Esophagus (tissue), 2 donors: ENCODE measurements around the gene SMOC2. TPM values are rescaled to one million over a fixed set of nuclear protein-coding genes. Genes with fewer than 3 reads are reported as not detected.

ENCODE experiments used
- H3K27ac ChIP-seq, 2 donors: one replicate each; pipeline ENCODE4 v1.5.1; 2013; ENCODE audit warnings: low read depth in 2 of 2, mild to moderate bottlenecking in 2 of 2, inconsistent platforms in 1 of 2, low read length in 1 of 2, moderate library complexity in 1 of 2
- H3K27me3 ChIP-seq, 2 donors: one replicate each; pipeline ENCODE4 v1.6.1; 2013; ENCODE audit warnings: low read length in 2 of 2, control low read depth in 1 of 2, mild to moderate bottlenecking in 1 of 2; ENCODE audit not compliant: insufficient read depth in 2 of 2, control insufficient read depth in 1 of 2
- H3K36me3 ChIP-seq, 2 donors: one replicate each; pipeline ENCODE4 v1.6.1; 2013; ENCODE audit warnings: low read length in 1 of 2; ENCODE audit not compliant: control insufficient read depth in 2 of 2, insufficient read depth in 2 of 2
- H3K4me1 ChIP-seq, 2 donors: one replicate each; pipeline ENCODE4 v1.6.1; 2013; ENCODE audit warnings: low read length in 1 of 2; ENCODE audit not compliant: control insufficient read depth in 2 of 2, insufficient read depth in 2 of 2
- H3K4me3 ChIP-seq, 2 donors: one replicate each; pipeline ENCODE4 v1.5.1; 2013; ENCODE audit warnings: low read length in 2 of 2, mild to moderate bottlenecking in 2 of 2, low read depth in 1 of 2, moderate library complexity in 1 of 2
- H3K9me3 ChIP-seq, 2 donors: one replicate each; pipeline ENCODE4 v1.6.1; 2013; ENCODE audit warnings: mild to moderate bottlenecking in 2 of 2, low read depth in 1 of 2, low read length in 1 of 2, moderate library complexity in 1 of 2; ENCODE audit not compliant: control insufficient read depth in 2 of 2, insufficient read depth in 1 of 2
- WGBS, 2 donors: extraction: QIAGEN DNeasy Blood & Tissue Kit; methylation state at CpG; one replicate each; pipeline ENCODE4 v1.1.7; 2013; 5-methylcytosine and 5-hydroxymethylcytosine counted together
- polyA plus RNA-seq, 2 donors: library from polyadenylated mRNA; stranded (reverse); fragments of 200-250 nt; gene quantifications; one replicate each; pipeline ENCODE4 v1.2.3, GENCODE V29; 2013
- donor health status: healthy with polysubstance abuse.
- donor health status: Bipolar disorder and iron deficiency.

The SMOC2 gene
- polyA plus RNA-seq, 2 donors: 4.6 to 14.4 TPM

DNA sequence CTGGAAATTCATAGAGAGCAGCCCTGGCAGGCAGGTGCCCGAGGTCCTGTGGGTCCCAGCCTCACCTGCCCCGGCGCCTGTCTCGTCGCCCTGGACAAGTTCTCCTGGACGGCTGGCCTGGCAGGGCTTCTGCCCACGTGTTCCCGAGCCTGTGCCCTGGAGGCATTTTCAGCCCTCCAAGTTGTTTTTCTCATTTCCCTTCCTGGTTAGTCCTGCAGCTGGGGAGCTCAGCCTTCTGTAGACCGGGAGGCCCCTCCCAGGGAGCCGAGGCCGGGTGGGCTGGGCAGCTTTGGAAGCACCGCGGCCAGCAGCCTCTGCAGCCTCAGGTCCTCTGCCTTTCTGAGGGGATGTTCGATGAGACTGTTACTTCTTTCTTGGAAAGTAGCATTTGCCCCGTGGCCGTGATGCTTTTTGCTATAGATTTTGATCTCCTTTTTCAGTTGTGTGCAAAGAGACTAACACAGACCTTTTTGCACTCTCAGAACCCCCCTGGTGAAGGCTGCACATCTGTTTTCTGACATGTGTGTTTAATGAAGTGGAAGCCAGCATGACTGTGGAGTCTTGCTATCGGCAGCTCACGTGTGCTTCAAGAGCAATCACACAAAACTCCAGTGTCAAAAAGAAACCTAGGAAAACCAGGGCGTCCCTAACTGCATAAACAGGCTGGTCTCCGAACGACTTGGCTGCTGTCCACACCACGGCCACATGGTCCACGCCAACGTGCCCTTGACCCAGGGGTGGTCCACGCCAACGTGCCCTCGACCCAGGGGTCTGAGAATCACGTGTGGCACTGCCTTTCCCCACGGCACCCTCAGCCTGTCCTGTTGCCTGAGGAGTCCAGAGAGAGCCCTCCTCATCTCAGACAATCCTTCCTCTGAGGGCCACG lies 207.5 kb downstream of the SMOC2 start:
- whole genome bisulfite sequencing, 2 donors: 40 to 48% methylated on average over 30 of the region's 30 CpGs
- no peak overlapping the region for H3K27ac ChIP-seq

GRCh38 chr6:168649209-168649608 lies 208.2 kb downstream of the SMOC2 start:
- Histone ChIP-seq H3K36me3 (no peaks in the 10 kb centered on the region), H3K27ac (no peak overlapping the region), H3K4me1 (peaks cover 4 to 10% of the 10 kb centered on the region in 2 donors), H3K9me3 (no peaks in the 10 kb centered on the region), H3K4me3 (no peak overlapping the region), H3K27me3 (no peaks in the 10 kb centered on the region)
- 60 to 67% methylated on average over 10 of the region's 10 CpGs for WGBS, 2 donors

More for the DNA sequence above, 207.5 kb downstream of the SMOC2 start:
- Histone ChIP-seq H3K9me3 (no peaks in the 10 kb centered on the region), H3K27me3 (no peaks in the 10 kb centered on the region), H3K36me3 (no peaks in the 10 kb centered on the region), H3K4me1 (peaks cover 4 to 10% of the 10 kb centered on the region in 2 donors), H3K4me3 (no peak overlapping the region)

GRCh38 chr6:168650671-168651111 lies 209.7 kb downstream of the SMOC2 start:
- Histone ChIP-seq H3K4me1 (peaks cover 4 to 8% of the 10 kb centered on the region in 2 donors), H3K27me3 (no peaks in the 10 kb centered on the region), H3K4me3 (no peak overlapping the region), H3K27ac (no peak overlapping the region), H3K36me3 (no peaks in the 10 kb centered on the region), H3K9me3 (peaks cover 0 to 2% of the 10 kb centered on the region in 2 donors)
- 46 to 59% methylated on average over 15 of the region's 15 CpGs for WGBS, 2 donors

DNA sequence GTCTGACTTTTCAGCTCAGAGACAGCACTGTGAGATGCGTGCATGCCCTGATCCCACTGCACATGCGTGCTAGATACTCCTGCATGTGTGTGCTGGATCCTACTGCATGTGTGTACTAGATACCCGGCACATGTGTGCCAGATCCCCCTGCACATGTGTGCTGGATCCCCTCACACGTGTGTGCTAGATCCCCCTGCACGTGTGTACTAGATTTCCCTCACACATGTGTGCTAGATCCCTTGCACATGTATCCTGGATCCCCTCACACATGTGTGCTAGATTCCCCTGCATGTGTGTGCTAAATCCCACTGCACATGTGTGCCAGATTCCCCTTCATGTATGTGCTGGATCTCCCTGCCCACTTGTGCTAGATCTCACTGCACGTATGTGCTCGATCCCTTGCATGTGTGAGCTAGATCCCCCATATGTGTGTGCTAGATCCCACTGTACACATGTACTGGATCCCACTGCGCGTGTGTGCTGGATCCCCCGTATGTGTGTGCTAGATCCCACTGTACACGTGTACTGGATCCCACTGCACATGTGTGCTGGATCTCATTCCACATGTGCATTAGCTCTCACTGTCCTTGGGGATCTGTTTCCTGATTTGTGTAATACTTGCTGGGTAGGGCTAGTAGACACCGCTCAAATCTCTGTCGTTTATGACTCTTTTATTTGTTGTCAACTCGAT lies 214.6 kb downstream of the SMOC2 start:
- Histone ChIP-seq H3K36me3 (no peaks in the 10 kb centered on the region), H3K4me1 (peaks cover 2% of the 10 kb centered on the region in 2 donors), H3K4me3 (no peak overlapping the region), H3K27ac (no peak overlapping the region), H3K27me3 (no peaks in the 10 kb centered on the region), H3K9me3 (peaks cover 4 to 13% of the 10 kb centered on the region in 2 donors)
- WGBS, 2 donors: 86 to 88% methylated on average over 14 of the region's 14 CpGs

DNA sequence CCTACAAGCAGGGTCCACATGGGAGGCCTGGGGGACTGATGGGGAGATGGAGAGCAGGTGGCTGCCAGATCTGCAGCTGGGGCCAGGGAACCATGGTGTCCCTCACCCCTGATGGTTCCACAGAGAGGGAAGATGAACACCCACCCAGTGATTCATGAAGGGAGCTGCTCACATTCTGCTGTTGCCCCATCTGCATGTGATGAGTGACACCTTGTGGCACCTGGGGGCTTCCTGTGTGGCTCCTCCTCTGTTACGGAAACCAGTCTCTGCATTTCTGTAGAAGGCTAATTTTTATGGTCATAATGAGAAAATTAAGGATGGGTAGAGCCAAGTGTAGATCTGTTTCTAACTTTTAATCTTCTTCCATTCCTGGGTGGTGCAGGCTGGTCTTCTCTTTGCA lies 217.1 kb downstream of the SMOC2 start:
- Histone ChIP-seq H3K27ac (no peak overlapping the region), H3K36me3 (no peaks in the 10 kb centered on the region), H3K9me3 (peaks cover 4 to 13% of the 10 kb centered on the region in 2 donors), H3K27me3 (no peaks in the 10 kb centered on the region), H3K4me1 (peaks cover 0 to 3% of the 10 kb centered on the region in 2 donors), H3K4me3 (no peak overlapping the region)
- WGBS, 2 donors: 95 to 97% methylated on average over 1 of the region's 1 CpG

DNA sequence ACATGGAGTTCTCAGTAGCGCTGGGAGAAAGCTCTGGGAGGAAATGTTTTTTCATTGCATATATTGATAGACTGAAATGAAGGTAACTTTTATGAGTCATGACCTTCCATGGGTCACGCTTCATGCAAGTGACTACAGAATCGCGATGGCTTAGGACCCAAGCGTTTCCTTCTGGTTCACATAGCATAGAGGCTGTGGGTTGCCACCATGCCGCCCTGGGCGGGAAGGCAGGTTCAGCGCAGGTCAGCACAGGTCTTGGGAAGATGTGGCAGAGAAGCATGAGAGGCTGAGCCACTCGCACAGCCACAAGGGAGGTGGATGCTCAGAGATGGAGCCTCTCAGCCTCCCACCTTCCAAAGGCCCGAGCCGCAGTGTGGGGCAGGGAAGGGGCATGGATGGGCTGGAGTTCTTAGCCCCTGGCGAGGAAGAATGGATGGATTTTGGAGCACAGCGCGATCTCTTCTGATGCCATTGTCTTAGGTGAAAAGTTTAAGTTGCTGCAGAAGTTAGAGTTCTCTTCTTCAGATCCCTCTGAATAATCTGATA lies 219.5 kb downstream of the SMOC2 start:
- no peak overlapping the region for H3K27ac ChIP-seq
- peaks cover 4 to 13% of the 10 kb centered on the region in 2 donors for H3K9me3 ChIP-seq
- WGBS, 2 donors: 81 to 92% methylated on average over 14 of the region's 14 CpGs
- peaks cover 0 to 3% of the 10 kb centered on the region in 2 donors for H3K4me1 ChIP-seq
- no peaks in the 10 kb centered on the region for H3K27me3 ChIP-seq
- H3K4me3 ChIP-seq: no peak overlapping the region
- no peaks in the 10 kb centered on the region for H3K36me3 ChIP-seq

GRCh38 chr6:168662301-168662936 lies 221.4 kb downstream of the SMOC2 start:
- H3K27ac ChIP-seq: no peak overlapping the region
- no peaks in the 10 kb centered on the region for H3K36me3 ChIP-seq
- 89 to 90% methylated on average over 17 of the region's 17 CpGs for WGBS, 2 donors
- no peak overlapping the region for H3K4me3 ChIP-seq
- H3K27me3 ChIP-seq: no peaks in the 10 kb centered on the region
- H3K4me1 ChIP-seq: peaks cover 3 to 4% of the 10 kb centered on the region in 2 donors
- H3K9me3 ChIP-seq: peaks cover 0 to 7% of the 10 kb centered on the region in 2 donors

- no peaks in the 10 kb centered on the region for H3K27me3 ChIP-seq
- WGBS, 2 donors: 71 to 72% methylated on average over 7 of the region's 7 CpGs
- no peak overlapping the region for H3K4me3 ChIP-seq
- no peaks in the 10 kb centered on the region for H3K36me3 ChIP-seq
- H3K4me1 ChIP-seq: peaks cover 3 to 6% of the 10 kb centered on the region in 2 donors
- H3K27ac ChIP-seq: no peak overlapping the region
- peaks cover 0 to 7% of the 10 kb centered on the region in 2 donors for H3K9me3 ChIP-seq
Measured at GRCh38 chr6:168663041-168663440, 222.1 kb downstream of the SMOC2 start.

DNA sequence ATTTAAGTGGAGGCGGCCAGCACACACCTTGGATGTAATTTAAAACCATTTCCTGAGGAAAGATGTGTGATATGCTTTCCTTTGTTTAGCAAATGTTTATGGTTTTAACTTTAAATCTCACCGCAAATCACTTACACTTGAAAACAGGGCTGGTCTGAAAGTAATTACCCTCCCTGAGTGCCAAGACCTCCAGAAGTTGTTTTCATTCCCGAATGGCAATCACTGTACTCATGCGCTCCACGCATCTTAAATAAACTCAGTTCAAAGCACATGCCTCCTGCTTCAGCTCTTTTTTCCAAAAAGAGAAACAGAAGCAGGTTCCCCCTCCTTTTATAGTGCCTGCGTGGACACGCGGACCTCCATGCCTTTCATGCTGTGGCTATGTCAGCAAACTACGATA lies 224.0 kb downstream of the SMOC2 start:
- H3K4me1 ChIP-seq: peaks cover 3 to 7% of the 10 kb centered on the region in 2 donors
- no peak overlapping the region for H3K27ac ChIP-seq
- H3K36me3 ChIP-seq: no peaks in the 10 kb centered on the region
- no peaks in the 10 kb centered on the region for H3K27me3 ChIP-seq
- H3K9me3 ChIP-seq: no peaks in the 10 kb centered on the region
- 56 to 76% methylated on average over 9 of the region's 9 CpGs for WGBS, 2 donors
- H3K4me3 ChIP-seq: no peak overlapping the region
